ENCODE measurements around the gene NKAPL. TPM values are rescaled to one million over a fixed set of nuclear protein-coding genes. Genes with fewer than 3 reads are reported as not detected.

The NKAPL gene
- total and polyA plus RNA-seq, 2 of the 13 experiments (the other 11 are each of a cell fraction or from before 2014, with no cell fraction given) = not detected

- TF ChIP-seq ZNF646 (CRISPR knock-in tag; IDR thresholded peaks at IDR 0.05) (no peak), ISX (CRISPR knock-in tag; conservative IDR thresholded peaks at IDR 0.05) (0 out of 2 replicates have a peak, but pooled peaks have one; percentile 62), KMT2B (CRISPR knock-in tag; IDR thresholded peaks at IDR 0.05) (peak; percentile 97), FOSL2 (CRISPR knock-in tag; IDR thresholded peaks at IDR 0.05) (no peak; the same call in 1 of the 2 replicates), SRY (CRISPR knock-in tag; IDR thresholded peaks at IDR 0.05) (0 out of 2 replicates have a peak, but pooled peaks have one; percentile 25), HMGXB4 (CRISPR knock-in tag; IDR thresholded peaks at IDR 0.05; ENCODE audit: borderline replicate concordance in 1 of 2, low read depth in 1 of 2) (peak; percentile 91 to 93), NCOR1 (IDR thresholded peaks at IDR 0.05; ENCODE audit: borderline replicate concordance, low read length) (no peak; the same call in 1 of the 2 replicates), ZNF691 (CRISPR knock-in tag; IDR thresholded peaks at IDR 0.05; ENCODE audit: borderline replicate concordance, low read depth) (no peak; the same call in 1 of the 2 replicates), KDM5B (CRISPR knock-in tag; IDR thresholded peaks at IDR 0.05; ENCODE audit: borderline replicate concordance) (peak; percentile 80; the same call in 1 of the 2 replicates), TEAD2 (CRISPR knock-in tag; IDR thresholded peaks at IDR 0.05) (peak; percentile 42; the same call in 1 of the 2 replicates), KLF6 (CRISPR knock-in tag; IDR thresholded peaks at IDR 0.05) (peak; percentile 78; the same call in 1 of the 2 replicates), ZNF383 (CRISPR knock-in tag; IDR thresholded peaks at IDR 0.05; ENCODE audit: borderline replicate concordance) (0 out of 2 replicates have a peak, but pooled peaks have one; percentile 11)
These were observed 22.4 kb downstream of the NKAPL start, which contains the start of gene PGBD1 (continued) for GRCh38 chr6:28281288-28282064.

All from HepG2 (cell line).